Uterus (tissue), 4 donors: ENCODE measurements around the gene TLX2. TPM values are rescaled to one million over a fixed set of nuclear protein-coding genes. Genes with fewer than 3 reads are reported as not detected.

Experiments used
- DNase-seq, 2 donors: peaks; one replicate each; pipeline ENCODE4 v3.0.0-alpha.2; 2019 to 2020
- H3K27ac ChIP-seq, 2 donors: fragments of 200-600 bp; sonication (generic); 1 replicate in 1 of 2; 2 replicates in 1 of 2; pipeline ENCODE4 v1.5.1; 2016 to 2018
- H3K27me3 ChIP-seq, 2 donors: fragments of 200-600 bp; sonication (generic); one replicate each; pipeline ENCODE4 v1.5.1; 2018 to 2019; ENCODE audit warnings: control low read depth in 1 of 2
- H3K36me3 ChIP-seq, 2 donors: fragments of 200-600 bp; sonication (generic); one replicate each; pipeline ENCODE4 v1.5.1; 2019; ENCODE audit warnings: control low read depth in 1 of 2
- H3K4me1 ChIP-seq, 2 donors: fragments of 200-600 bp; sonication (generic); one replicate each; pipeline ENCODE4 v1.5.1; 2018 to 2019; ENCODE audit warnings: control low read depth in 1 of 2
- H3K4me3 ChIP-seq, 2 donors: fragments of 200-600 bp; sonication (generic); 1 replicate in 1 of 2; 2 replicates in 1 of 2; pipeline ENCODE4 v1.5.1; 2018 to 2019; ENCODE audit warnings: mild to moderate bottlenecking in 1 of 2
- H3K9me3 ChIP-seq, 2 donors: fragments of 200-600 bp; sonication (generic); one replicate each; pipeline ENCODE4 v1.5.1; 2019; ENCODE audit warnings: control low read depth in 1 of 2
- POLR2A ChIP-seq, 2 donors: fragments of 450-650 bp; IDR thresholded peaks; one replicate each; pipeline ENCODE4 v1.6.1; 2016; ENCODE audit warnings: antibody characterized with exemption in 2 of 2, mild to moderate bottlenecking in 1 of 2, moderate library complexity in 1 of 2
- intact Hi-C: fragments of 100-400 bp; cut with DNase I; formaldehyde crosslinking; loops from one replicate; pipeline ENCODE4 v1.15.1; 2023; ENCODE audit warnings: low total_unique reads
- total RNA-seq, 4 donors: library from RNA; depleted of rRNA in 3 of 4; stranded (reverse); fragments of >200 nt in 3 of 4; gene quantifications; one replicate each; pipeline versions ENCODE4 v1.1.0 to v1.2.4, GENCODE V29; 2014 to 2023
- TF ChIP-seq, protein P1 (sequence below), 4 experiments: fragments of 200-600 bp in 2 of 4; fragments of 450-650 bp in 2 of 4; sonication (generic) in 2 of 4; IDR thresholded peaks; one replicate each; pipeline ENCODE4 v1.5.1; 2016 to 2019; ENCODE audit warnings: antibody characterized with exemption in 4 of 4, mild to moderate bottlenecking in 2 of 4, moderate library complexity in 1 of 4
- donor health status: DM: yes; HTN: yes; CAD: no.

TLX2 gene
- total RNA-seq, 4 donors from 2014 or later, result 0.55 TPM; not detected in 3

DNA sequence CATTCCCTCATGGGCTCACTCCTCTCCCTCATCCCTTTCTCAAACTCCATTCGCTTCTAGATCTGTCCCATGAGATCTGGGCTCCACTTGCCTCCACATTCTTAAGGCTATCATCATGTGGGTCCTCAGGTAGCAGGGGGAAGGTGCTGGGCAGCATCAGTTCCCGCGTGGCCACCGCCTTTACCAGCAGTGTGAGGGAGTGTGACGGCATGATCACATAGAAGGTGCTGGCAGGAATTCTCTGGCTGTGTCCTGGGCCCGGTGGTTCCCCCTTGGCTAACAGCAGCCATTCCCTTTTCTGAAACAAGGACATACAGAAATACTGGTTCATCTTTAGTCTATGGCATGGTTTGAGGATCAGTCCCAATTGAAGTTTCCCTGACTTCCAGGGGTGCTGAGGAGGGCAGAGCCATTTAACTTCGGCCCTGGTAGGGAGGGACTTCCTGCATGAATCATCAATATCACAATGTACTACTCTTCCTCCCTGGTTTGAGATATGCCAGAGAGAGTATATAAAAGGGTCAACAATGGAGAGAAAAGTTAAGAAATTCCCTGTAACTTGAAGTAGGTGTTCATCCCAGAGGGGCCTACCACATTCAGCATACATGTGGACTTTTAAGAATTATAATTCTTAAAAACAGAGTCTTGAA is 48.0 kb downstream of the TLX2 start:
- H3K27ac ChIP-seq, result no peak overlapping the region
- no peak overlapping the region for H3K4me3 ChIP-seq
- TF ChIP-seq, protein P1, sequence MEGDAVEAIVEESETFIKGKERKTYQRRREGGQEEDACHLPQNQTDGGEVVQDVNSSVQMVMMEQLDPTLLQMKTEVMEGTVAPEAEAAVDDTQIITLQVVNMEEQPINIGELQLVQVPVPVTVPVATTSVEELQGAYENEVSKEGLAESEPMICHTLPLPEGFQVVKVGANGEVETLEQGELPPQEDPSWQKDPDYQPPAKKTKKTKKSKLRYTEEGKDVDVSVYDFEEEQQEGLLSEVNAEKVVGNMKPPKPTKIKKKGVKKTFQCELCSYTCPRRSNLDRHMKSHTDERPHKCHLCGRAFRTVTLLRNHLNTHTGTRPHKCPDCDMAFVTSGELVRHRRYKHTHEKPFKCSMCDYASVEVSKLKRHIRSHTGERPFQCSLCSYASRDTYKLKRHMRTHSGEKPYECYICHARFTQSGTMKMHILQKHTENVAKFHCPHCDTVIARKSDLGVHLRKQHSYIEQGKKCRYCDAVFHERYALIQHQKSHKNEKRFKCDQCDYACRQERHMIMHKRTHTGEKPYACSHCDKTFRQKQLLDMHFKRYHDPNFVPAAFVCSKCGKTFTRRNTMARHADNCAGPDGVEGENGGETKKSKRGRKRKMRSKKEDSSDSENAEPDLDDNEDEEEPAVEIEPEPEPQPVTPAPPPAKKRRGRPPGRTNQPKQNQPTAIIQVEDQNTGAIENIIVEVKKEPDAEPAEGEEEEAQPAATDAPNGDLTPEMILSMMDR (IDR thresholded peaks at IDR 0.05), result no peak
- no peak for TF ChIP-seq POLR2A (IDR thresholded peaks at IDR 0.05)
- DNase-seq, result no peak
- no peaks in the 10 kb centered on the region for H3K4me1 ChIP-seq
- no peaks in the 10 kb centered on the region for H3K27me3 ChIP-seq
- no peaks in the 10 kb centered on the region for H3K9me3 ChIP-seq
- H3K36me3 ChIP-seq, result no peaks in the 10 kb centered on the region
- intact Hi-C loops, result no loop called here

DNA sequence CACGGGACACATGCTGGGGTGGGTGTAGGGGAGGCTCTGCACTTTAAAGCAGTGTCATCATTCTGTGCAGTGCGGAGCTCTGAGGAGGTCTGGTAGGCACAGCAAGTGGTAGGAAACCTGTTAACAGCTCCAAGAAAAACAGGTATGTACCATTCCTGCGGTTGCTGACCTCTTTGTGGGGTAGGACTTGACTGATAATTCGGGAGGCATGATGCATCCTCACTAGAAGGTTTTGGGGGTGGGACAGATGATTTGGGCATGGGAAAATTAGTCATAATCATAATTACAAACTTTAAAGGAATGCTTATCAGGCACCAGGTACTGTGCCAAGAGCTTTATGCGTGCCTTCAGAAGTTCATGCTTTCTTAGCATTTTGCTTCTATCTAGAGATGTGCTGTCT is 50.0 kb downstream of the TLX2 start:
- no peak for DNase-seq
- H3K4me1 ChIP-seq, result no peaks in the 10 kb centered on the region
- no peak for TF ChIP-seq POLR2A (IDR thresholded peaks at IDR 0.05)
- TF ChIP-seq, protein P1 (IDR thresholded peaks at IDR 0.05), result no peak
- intact Hi-C loops, result no loop called here
- H3K27me3 ChIP-seq, result no peaks in the 10 kb centered on the region
- H3K9me3 ChIP-seq, result no peaks in the 10 kb centered on the region
- no peaks in the 10 kb centered on the region for H3K36me3 ChIP-seq
- H3K4me3 ChIP-seq, result no peak overlapping the region
- no peak overlapping the region for H3K27ac ChIP-seq

DNA sequence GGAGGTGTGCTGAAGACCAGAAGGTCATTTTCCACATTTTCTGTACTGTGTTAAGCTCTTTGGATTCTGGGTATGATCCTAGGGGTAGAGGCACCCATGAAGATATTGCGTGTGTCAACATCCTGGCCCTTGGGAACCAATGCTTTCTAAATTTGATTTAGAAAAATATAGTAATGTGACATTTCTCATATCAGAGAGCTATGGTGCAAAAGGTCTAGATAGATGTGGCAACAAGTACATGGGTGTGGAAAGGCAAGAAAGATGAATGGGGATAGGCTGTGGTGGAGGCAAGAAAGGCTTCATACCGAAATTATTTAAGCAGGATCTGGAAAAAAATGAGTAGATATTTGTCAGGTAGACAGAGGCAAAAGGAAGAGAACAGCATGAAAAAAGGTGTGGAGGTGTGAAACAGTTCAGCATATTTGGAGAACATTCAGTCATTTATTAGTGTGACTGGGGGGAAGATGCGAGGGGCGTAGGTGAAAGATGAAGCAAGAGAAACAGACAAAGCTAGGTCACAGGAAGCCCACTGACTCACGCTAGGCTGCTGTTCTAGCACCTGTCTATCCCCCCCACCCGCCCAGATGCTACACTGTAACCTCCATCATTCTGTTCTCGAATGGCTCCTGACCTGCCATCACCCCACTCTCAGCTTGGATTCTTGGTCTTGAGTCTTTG is 52.0 kb downstream of the TLX2 start:
- Histone ChIP-seq H3K27ac (no peak overlapping the region), H3K27me3 (no peaks in the 10 kb centered on the region), H3K36me3 (no peaks in the 10 kb centered on the region), H3K4me3 (no peak overlapping the region), H3K9me3 (no peaks in the 10 kb centered on the region), H3K4me1 (no peaks in the 10 kb centered on the region)
- TF ChIP-seq, protein P1 (IDR thresholded peaks at IDR 0.05), result no peak
- TF ChIP-seq POLR2A (IDR thresholded peaks at IDR 0.05), result no peak
- intact Hi-C loops, result no loop called here
- no peak for DNase-seq

DNA sequence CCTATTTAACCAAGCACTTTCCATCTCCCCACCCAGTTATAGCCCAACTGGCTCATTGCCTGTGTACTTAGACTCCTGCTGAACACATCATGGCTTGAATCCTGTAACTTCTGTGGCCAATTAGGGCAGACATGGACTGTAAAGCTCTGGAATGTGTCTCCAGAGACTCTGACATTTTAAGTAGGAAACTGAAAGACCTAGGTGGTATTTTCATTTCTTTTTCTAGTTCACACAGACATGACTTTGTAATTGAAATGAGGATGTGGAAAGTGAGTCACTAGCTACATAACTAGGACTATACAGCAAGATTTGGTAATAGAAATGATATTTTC is 52.5 kb downstream of the TLX2 start:
- H3K36me3 ChIP-seq, result no peaks in the 10 kb centered on the region
- no peaks in the 10 kb centered on the region for H3K27me3 ChIP-seq
- intact Hi-C loops, result no loop called here
- DNase-seq, result no peak
- no peak overlapping the region for H3K4me3 ChIP-seq
- H3K4me1 ChIP-seq, result no peaks in the 10 kb centered on the region
- TF ChIP-seq, protein P1 (IDR thresholded peaks at IDR 0.05), result no peak
- TF ChIP-seq POLR2A (IDR thresholded peaks at IDR 0.05), result no peak
- H3K27ac ChIP-seq, result no peak overlapping the region
- no peaks in the 10 kb centered on the region for H3K9me3 ChIP-seq

Other genes starting within 250 kb of the TLX2 start
- 10 to 100 TPM in 1 of 4 donors, 1 to 10 TPM in 3; 2.1 to 15.1 (median 5.3) TPM for gene SLC4A5, start 171.0 kb upstream of the TLX2 start, total RNA-seq
- gene DCTN1, start 134.1 kb upstream of the TLX2 start, total RNA-seq, result 100 to 1,000 TPM in 2 of 4 donors, 10 to 100 TPM in 2; 48.2 to 140 (median 95.0) TPM
- gene C2orf81, start 92.8 kb upstream of the TLX2 start, total RNA-seq, result 1 to 10 TPM in 3 of 4 donors, not detected in 1; 2.1 to 5.7 (median 2.9) TPM
- 10 to 100 TPM in 3 of 4 donors, not detected in 1; 12.3 to 19.7 (median 16.3) TPM for gene WDR54, start 92.7 kb upstream of the TLX2 start, total RNA-seq
- gene RTKN, start 72.5 kb upstream of the TLX2 start, total RNA-seq, result 10 to 100 TPM in 2 of 4 donors, 1 to 10 TPM in 2; 9.8 to 36.3 (median 12.0) TPM
- gene INO80B, start 59.4 kb upstream of the TLX2 start, total RNA-seq, result 10 to 100 TPM; 28.5 to 63.3 (median 48.0) TPM
- 10 to 100 TPM; 25.4 to 74.2 (median 50.8) TPM for gene WBP1, start 56.0 kb upstream of the TLX2 start, total RNA-seq
- gene MOGS, start 49.1 kb upstream of the TLX2 start, total RNA-seq, result 10 to 100 TPM; 20.2 to 56.2 (median 29.8) TPM
- 100 to 1,000 TPM in 1 of 4 donors, 10 to 100 TPM in 2, 1 to 10 TPM in 1; 8.8 to 101 (median 45.8) TPM for gene MRPL53, start 41.8 kb upstream of the TLX2 start, total RNA-seq
- gene CCDC142, start 31.5 kb upstream of the TLX2 start, total RNA-seq, result 10 to 100 TPM; 10.9 to 42.8 (median 35.7) TPM
- 10 to 100 TPM in 3 of 4 donors, 1 to 10 TPM in 1; 8.5 to 29.2 (median 17.5) TPM for gene TTC31, start 31.4 kb upstream of the TLX2 start, total RNA-seq
- gene LBX2, start 14.8 kb upstream of the TLX2 start, total RNA-seq, result 1 to 10 TPM in 1 of 4 donors, not detected in 3; 2.9 TPM
- gene PCGF1, start 6.8 kb upstream of the TLX2 start, total RNA-seq, result 10 to 100 TPM in 2 of 4 donors, 1 to 10 TPM in 2; 2.9 to 11.3 (median 9.7) TPM
- gene DQX1, start 11.8 kb downstream of the TLX2 start, total RNA-seq, result not detected
- gene AUP1, start 15.3 kb downstream of the TLX2 start, total RNA-seq, result 10 to 100 TPM; 62.8 to 87.0 (median 70.7) TPM
- 10 to 100 TPM; 13.1 to 40.1 (median 33.9) TPM for gene HTRA2, start 15.5 kb downstream of the TLX2 start, total RNA-seq
- gene LOXL3, start 39.5 kb downstream of the TLX2 start, total RNA-seq, result 10 to 100 TPM in 3 of 4 donors, 1 to 10 TPM in 1; 9.5 to 26.5 (median 17.5) TPM
- gene DOK1, start 40.3 kb downstream of the TLX2 start, total RNA-seq, result 10 to 100 TPM in 3 of 4 donors, under 1 TPM in 1; 0.29 to 85.0 (median 13.8) TPM
- gene M1AP, start 133.9 kb downstream of the TLX2 start, total RNA-seq, result under 1 TPM in 2 of 4 donors, not detected in 2; 0.49 to 0.76 TPM
- gene SEMA4F, start 139.8 kb downstream of the TLX2 start, total RNA-seq, result 10 to 100 TPM in 1 of 4 donors, 1 to 10 TPM in 3; 1.3 to 14.5 (median 4.8) TPM